ENCODE results near the gene ASAH2.

The ASAH2 gene

GRCh38 chr10:50251394-50251793 is at the start of gene ASAH2:
Gene ASAH2, minus strand, starts transcription at chr10:50251516. Its CDS starts 2,906 bp downstream, at chr10:50248610.
- Mint-ChIP-seq H3K4me3 (no peak within 1 kb of the TSS), H3K36me3 (no peaks in the 10 kb centered on the region), H3K27ac (no peak within 1 kb of the TSS), H3K9me3 (no peaks in the 10 kb centered on the region), H3K27me3 (peaks cover 29% of the 10 kb centered on the region), H3K4me1 (no peaks in the 10 kb centered on the region)

GRCh38 chr10:50299948-50300669 is 48.8 kb upstream of the ASAH2 start:
- H3K36me3 Mint-ChIP-seq = peaks cover 8% of the 10 kb centered on the region
- no peak overlapping the region for H3K4me3 Mint-ChIP-seq
- H3K9me3 Mint-ChIP-seq = peaks cover 15% of the 10 kb centered on the region
- no peaks in the 10 kb centered on the region for H3K27me3 Mint-ChIP-seq
- H3K27ac Mint-ChIP-seq = no peak overlapping the region
- H3K4me1 Mint-ChIP-seq = no peaks in the 10 kb centered on the region

- Mint-ChIP-seq H3K9me3 (peaks cover 15% of the 10 kb centered on the region), H3K4me3 (no peak overlapping the region), H3K27ac (no peak overlapping the region), H3K4me1 (no peaks in the 10 kb centered on the region), H3K27me3 (no peaks in the 10 kb centered on the region), H3K36me3 (peaks cover 8% of the 10 kb centered on the region)
These were observed 44.1 kb upstream of the ASAH2 start for GRCh38 chr10:50295367-50295766.

GRCh38 chr10:50294582-50294981 is 43.3 kb upstream of the ASAH2 start:
- Mint-ChIP-seq H3K27me3 (no peaks in the 10 kb centered on the region), H3K4me3 (no peak overlapping the region), H3K27ac (no peak overlapping the region), H3K36me3 (peaks cover 8% of the 10 kb centered on the region), H3K9me3 (peaks cover 14% of the 10 kb centered on the region), H3K4me1 (no peaks in the 10 kb centered on the region)

GRCh38 chr10:50293513-50294313 is 42.4 kb upstream of the ASAH2 start:
- H3K4me3 Mint-ChIP-seq = no peak overlapping the region
- peaks cover 6% of the 10 kb centered on the region for H3K9me3 Mint-ChIP-seq

GRCh38 chr10:50291261-50291850 is 40.0 kb upstream of the ASAH2 start:
- no peaks in the 10 kb centered on the region for H3K4me1 Mint-ChIP-seq
- no peaks in the 10 kb centered on the region for H3K36me3 Mint-ChIP-seq
- H3K27ac Mint-ChIP-seq = no peak overlapping the region
- H3K4me3 Mint-ChIP-seq = no peak overlapping the region
- H3K27me3 Mint-ChIP-seq = no peaks in the 10 kb centered on the region
- no peaks in the 10 kb centered on the region for H3K9me3 Mint-ChIP-seq

More at GRCh38 chr10:50293513-50294313, 42.4 kb upstream of the ASAH2 start:
- Mint-ChIP-seq H3K4me1 (no peaks in the 10 kb centered on the region), H3K27ac (no peak overlapping the region), H3K36me3 (peaks cover 2% of the 10 kb centered on the region), H3K27me3 (no peaks in the 10 kb centered on the region)

GRCh38 chr10:50289196-50289595 is 37.9 kb upstream of the ASAH2 start:
- Mint-ChIP-seq H3K4me1 (no peaks in the 10 kb centered on the region), H3K27me3 (peaks cover 2% of the 10 kb centered on the region), H3K9me3 (no peaks in the 10 kb centered on the region), H3K4me3 (no peak overlapping the region), H3K36me3 (no peaks in the 10 kb centered on the region), H3K27ac (no peak overlapping the region)

GRCh38 chr10:50286996-50287803 is 35.9 kb upstream of the ASAH2 start:
- no peaks in the 10 kb centered on the region for H3K9me3 Mint-ChIP-seq
- peaks cover 8% of the 10 kb centered on the region for H3K27me3 Mint-ChIP-seq
- H3K27ac Mint-ChIP-seq = peak overlapping the region; percentile 19
- no peaks in the 10 kb centered on the region for H3K36me3 Mint-ChIP-seq
- no peak overlapping the region for H3K4me3 Mint-ChIP-seq
- H3K4me1 Mint-ChIP-seq = no peaks in the 10 kb centered on the region

- Mint-ChIP-seq H3K36me3 (no peaks in the 10 kb centered on the region), H3K27ac (no peak overlapping the region), H3K4me3 (no peak overlapping the region), H3K4me1 (no peaks in the 10 kb centered on the region), H3K9me3 (no peaks in the 10 kb centered on the region), H3K27me3 (peaks cover 8% of the 10 kb centered on the region)
These were observed 35.2 kb upstream of the ASAH2 start for GRCh38 chr10:50286517-50286916.

- H3K27me3 Mint-ChIP-seq = peaks cover 14% of the 10 kb centered on the region
- H3K9me3 Mint-ChIP-seq = no peaks in the 10 kb centered on the region
- H3K27ac Mint-ChIP-seq = no peak overlapping the region
- H3K4me1 Mint-ChIP-seq = no peaks in the 10 kb centered on the region
- H3K4me3 Mint-ChIP-seq = no peak overlapping the region
- no peaks in the 10 kb centered on the region for H3K36me3 Mint-ChIP-seq
These were observed 30.7 kb upstream of the ASAH2 start for GRCh38 chr10:50281967-50282522.

- Mint-ChIP-seq H3K4me3 (no peak overlapping the region), H3K27me3 (peaks cover 20% of the 10 kb centered on the region), H3K36me3 (no peaks in the 10 kb centered on the region), H3K27ac (no peak overlapping the region), H3K9me3 (no peaks in the 10 kb centered on the region), H3K4me1 (no peaks in the 10 kb centered on the region)
These were observed 30.1 kb upstream of the ASAH2 start for GRCh38 chr10:50281210-50281966.

- Mint-ChIP-seq H3K4me3 (no peak overlapping the region), H3K9me3 (no peaks in the 10 kb centered on the region), H3K36me3 (no peaks in the 10 kb centered on the region), H3K4me1 (no peaks in the 10 kb centered on the region), H3K27ac (no peak overlapping the region), H3K27me3 (peaks cover 19% of the 10 kb centered on the region)
These were observed 28.9 kb upstream of the ASAH2 start for GRCh38 chr10:50280049-50280841.

GRCh38 chr10:50279489-50279888 is 28.2 kb upstream of the ASAH2 start:
- H3K36me3 Mint-ChIP-seq = no peaks in the 10 kb centered on the region
- no peak overlapping the region for H3K27ac Mint-ChIP-seq
- no peaks in the 10 kb centered on the region for H3K4me1 Mint-ChIP-seq
- peaks cover 19% of the 10 kb centered on the region for H3K27me3 Mint-ChIP-seq
- H3K9me3 Mint-ChIP-seq = no peaks in the 10 kb centered on the region
- H3K4me3 Mint-ChIP-seq = no peak overlapping the region

GRCh38 chr10:50275650-50276235 is 24.4 kb upstream of the ASAH2 start:
- Mint-ChIP-seq H3K27ac (no peak overlapping the region), H3K27me3 (peaks cover 12% of the 10 kb centered on the region), H3K4me1 (no peaks in the 10 kb centered on the region), H3K9me3 (no peaks in the 10 kb centered on the region), H3K36me3 (no peaks in the 10 kb centered on the region), H3K4me3 (no peak overlapping the region)

Data from activated naive CD4-positive, alpha-beta T cell treated with anti-CD3 and anti-CD28 coated beads, Interleukin-2, amount 50 U/mL, for 24 hours (primary cell).